Activated gamma-delta T cell treated with Interleukin-2 at 50 U/mL for 16 hours (primary cell): ENCODE data around the gene RBM22.

Experiments
- DNase-seq: peaks from one replicate; pipeline ENCODE4 v3.0.0-alpha.2; 2020

Gene RBM22

DNA sequence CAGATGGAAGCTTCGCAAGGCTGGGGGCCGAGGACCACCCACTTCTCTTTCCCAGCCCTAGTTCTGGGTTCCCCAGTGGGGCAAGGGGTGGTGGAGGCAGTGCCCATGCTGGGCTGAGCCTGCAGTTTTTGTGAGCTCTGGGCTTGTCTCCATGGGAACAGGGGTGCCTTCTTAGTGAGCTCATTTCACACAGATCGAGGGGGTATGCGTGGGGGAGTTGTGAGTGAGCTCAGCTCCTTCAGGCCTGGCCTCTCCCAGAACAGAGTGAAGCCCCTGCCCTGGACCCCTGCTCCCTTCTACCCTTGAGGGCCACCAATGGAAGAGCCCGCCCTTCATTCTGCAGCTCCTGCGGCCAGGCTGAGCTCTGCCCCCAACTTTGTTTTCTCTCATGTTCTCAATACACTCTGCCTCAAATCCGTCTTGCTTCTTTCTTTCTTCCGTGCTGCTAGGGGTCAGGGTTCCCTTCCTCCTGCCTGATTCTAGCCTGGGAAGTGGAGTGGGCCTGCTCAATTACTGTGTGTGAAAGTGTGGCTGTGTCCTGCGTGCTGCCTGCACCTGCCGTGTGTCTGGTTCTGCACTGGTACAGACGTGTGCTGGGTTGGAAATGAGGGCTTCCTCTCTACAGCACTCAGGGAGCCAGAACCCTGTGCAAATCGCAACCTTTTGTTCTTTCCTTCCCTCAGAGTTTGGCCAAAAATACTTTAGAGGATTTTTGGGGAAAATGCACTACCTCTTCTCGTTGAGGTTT lies 48.8 kb downstream of the RBM22 start:
- DNase-seq: no peak

DNA sequence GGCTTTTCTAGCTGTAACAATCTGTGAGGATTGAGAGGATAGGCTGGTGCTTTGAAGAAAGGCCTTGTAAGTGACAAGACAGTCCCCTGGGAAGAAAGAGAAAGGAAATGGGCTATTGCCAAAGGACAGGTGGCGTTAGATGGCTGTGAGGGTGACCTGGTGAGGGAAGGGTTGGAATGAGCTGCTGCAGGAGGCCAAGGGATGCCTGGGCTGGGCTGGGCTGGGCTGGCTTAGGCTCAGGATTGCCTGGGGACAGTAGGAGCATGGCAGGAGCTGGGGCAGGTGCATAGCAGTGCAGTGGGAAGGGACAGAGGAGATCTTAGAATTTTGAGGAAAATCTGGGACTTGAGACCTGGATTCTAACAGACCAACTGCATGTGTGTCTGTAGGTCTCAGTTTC lies 49.5 kb downstream of the RBM22 start:
- DNase-seq: no peak

- no peak for DNase-seq
Observed at GRCh38 chr5:150650021-150651006, 50.5 kb downstream of the RBM22 start.

GRCh38 chr5:150649108-150650020 lies 51.5 kb downstream of the RBM22 start:
- DNase-seq: no peak

DNA sequence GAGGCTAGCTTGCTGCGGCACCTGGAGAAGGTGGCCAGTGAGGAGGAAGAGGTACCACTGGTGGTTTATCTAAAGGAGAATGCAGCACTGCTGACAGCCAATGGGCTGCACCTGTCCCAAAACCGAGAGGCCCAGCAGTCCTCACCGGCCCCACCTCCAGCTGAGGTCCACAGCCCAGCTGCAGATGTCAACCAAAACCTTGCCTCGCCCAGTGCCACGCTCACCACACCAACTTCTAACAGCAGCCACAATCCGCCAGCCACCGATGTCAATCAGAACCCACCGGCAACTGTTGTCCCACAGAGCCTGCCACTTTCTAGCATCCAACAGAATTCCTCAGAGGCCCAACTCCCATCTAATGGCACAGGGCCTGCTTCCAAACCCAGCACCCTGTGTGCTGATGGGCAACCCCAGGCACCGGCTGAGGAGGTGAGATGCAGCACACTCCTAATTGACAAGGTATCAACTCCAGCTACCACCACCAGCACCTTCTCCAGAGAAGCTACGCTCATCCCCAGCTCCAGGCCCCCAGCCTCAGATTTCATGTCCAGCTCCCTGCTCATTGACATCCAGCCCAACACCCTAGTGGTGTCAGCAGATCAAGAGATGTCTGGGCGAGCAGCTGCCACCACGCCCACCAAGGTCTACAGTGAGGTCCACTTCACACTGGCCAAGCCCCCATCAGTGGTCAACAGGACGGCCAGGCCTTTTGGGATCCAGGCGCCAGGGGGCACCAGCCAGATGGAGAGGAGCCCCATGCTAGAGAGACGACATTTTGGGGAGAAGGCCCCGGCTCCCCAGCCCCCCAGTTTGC lies 52.4 kb downstream of the RBM22 start:
- no peak for DNase-seq

- no peak for DNase-seq
Observed at GRCh38 chr5:150647275-150648251, 53.3 kb downstream of the RBM22 start.

GRCh38 chr5:150645070-150645700 lies 55.7 kb downstream of the RBM22 start:
- DNase-seq: no peak

DNA sequence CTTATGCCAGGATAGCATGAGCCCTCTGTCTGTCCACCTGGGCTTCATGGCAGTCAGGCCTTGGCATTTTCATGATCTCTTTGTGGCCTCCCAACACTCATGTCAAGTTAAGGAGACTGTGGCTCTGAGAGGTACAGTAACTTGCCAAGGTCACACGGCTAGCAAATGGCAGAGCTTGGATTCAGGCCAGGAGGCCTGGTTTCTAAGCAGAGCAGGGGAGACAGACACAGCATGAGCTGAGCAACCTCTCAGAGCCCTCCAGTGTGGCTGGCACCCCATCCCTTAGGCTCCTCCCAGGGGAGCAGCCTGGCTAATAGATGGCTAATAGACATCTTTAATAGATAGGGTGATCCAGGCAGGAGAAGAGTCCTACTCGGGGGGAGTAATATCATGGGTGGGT lies 56.3 kb downstream of the RBM22 start:
- DNase-seq: no peak

- no peak for DNase-seq
Observed at GRCh38 chr5:150644058-150644457, 56.8 kb downstream of the RBM22 start.

- DNase-seq: no peak
Observed at GRCh38 chr5:150642991-150643710, 57.7 kb downstream of the RBM22 start.

GRCh38 chr5:150642567-150642927 lies 58.3 kb downstream of the RBM22 start:
- DNase-seq: no peak

DNA sequence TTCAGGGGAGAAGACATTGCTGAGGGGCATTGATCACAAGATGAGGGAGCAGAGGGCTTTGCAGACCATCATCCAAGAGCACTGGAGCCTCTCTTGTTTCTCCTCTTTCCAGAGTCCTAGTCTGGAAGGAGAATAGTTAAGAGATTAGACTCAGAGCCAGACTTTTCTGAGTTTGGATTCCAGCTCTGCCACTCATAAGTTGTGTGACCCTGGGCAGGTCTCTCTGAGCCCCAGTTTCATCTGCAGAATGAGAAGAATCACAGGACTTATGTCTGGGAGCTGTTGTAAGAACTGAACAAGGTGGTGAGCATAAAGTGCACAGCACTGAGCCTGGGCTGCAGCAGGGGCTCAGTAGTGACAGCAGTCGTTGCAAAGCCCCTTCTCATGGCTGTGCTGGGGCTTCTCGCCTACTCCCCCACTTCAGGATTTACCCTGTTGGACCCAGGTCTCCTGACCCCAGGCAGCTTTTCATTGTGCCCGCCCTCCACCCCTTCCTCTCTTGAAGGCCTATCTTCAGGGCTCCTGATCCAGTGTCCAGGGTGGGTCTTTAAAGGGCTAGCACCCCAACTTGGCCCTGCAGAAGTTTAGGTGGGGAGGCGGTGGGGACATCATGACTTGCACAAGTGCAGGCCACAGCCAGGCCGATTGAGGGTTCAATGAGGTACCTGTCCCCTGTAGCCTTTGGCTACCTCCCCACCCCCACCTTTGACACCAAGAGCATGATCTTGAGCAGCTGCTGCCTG lies 58.9 kb downstream of the RBM22 start:
- no peak for DNase-seq

GRCh38 chr5:150641006-150641570 lies 59.8 kb downstream of the RBM22 start:
- DNase-seq: no peak
